GM21381 (cell line): ENCODE results near the gene AMFR.

Experiments used
- ATAC-seq: cut with Tn5 transposase; IDR thresholded peaks from one replicate; pipeline ENCODE4 v1.9.1; 2021; ENCODE audit warnings: mild to moderate bottlenecking, moderate library complexity; ENCODE audit not compliant: unreplicated experiment

The AMFR gene

DNA sequence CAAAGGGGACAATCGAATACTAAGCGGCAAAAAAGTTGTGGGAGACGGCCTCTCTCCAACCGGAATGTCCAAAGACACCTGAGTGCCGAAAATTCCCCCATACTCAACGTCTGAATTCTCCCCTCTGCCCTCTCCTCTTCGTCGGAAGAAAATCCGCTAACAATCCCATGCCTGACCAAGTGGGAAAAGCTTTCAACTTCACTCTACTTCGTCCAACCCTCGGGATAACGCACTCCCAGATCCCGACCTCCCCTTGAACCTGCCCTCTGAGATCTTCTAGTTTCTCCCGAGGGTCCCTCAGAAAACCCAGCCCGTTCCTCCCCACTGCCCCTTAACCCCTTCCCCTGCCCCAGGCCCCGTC lies 961 bp downstream of the AMFR start:
- ATAC-seq, result no peak

- no peak for ATAC-seq
Observed at GRCh38 chr16:56423584-56424403, 1.6 kb downstream of the AMFR start.

DNA sequence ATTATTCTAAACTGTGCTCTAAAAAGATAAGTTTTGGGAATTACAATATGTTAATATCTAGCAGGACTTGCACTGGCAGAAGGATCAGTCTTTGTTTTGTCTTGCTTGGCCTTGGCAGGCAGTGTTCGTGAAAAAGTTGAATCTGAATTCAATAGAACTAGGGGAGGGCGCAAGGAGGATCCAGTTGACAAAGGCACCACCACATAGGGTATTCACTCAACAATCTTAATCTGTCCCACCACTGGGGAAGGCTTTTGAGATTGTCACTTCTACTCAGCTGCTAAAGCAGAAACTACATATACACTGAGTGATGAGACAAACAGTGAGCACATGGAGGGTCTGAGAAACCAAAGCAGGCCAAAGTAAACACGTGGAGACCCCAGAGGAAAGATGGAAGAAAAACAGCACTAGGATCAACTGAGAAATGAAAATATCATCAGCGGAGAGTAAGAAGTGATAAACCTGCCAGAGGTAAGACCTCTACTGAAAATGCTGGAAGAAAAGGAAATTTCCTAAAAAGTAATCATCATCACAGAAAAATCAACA lies 2.4 kb downstream of the AMFR start:
- no peak for ATAC-seq

- no peak for ATAC-seq
Observed at GRCh38 chr16:56421976-56422669, 3.2 kb downstream of the AMFR start.

DNA sequence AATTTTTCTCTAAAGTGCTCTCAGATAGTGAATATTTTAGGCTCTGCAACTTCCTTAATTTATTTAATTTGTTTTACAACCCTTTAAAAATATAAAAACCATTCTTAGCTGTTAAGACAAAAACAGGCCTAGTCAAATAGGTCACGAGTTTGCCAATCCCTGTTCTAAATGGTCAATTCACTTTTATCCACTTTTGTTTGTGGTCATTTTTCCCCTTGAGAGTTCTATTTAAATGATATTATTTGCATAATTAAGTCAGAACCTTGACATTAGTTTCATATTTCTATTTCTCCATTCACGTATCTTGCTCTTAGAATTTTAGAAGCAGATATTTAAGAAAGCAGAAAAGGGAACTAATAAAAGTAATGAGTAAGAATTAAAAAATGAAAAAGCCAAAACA lies 4.0 kb downstream of the AMFR start:
- ATAC-seq, result no peak

- ATAC-seq, result no peak
Observed at GRCh38 chr16:56420613-56421012, 4.7 kb downstream of the AMFR start.

DNA sequence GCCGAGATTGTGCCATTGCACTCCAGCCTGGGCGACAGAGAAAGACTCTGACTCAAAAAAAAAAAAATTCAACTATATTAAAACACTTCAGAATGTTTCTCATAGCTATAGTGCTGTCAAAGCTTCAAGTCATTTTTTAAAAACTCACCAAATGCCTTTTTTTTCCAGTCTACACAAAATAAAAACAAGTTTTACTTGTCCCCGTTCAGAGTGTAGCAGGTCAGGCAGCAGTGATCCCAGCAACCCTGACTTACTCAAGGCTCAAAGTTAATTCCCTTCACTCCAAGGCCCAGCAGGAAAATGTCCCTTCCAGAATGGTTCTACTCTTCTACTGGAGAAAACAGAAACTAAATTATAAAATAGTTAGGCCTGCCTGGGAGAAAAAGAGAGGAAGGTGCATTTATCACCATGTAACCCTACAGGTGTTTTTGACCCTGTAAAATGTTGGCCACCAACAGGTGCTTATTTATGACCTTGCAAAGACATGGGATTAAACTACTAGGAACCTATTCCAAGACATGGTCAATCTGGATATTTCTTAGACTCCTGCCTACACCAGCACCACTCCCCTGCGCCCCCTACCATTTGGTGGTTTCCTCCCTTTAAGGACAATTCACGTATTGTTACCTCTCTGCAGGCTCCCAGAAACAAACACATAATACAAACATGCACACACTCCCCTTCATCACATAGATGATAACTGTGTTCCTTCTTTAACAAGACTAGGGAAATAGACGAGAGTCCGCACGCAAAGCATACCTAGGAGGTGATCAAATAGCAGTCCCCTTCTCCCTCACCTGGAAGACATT lies 5.4 kb downstream of the AMFR start:
- no peak for ATAC-seq

DNA sequence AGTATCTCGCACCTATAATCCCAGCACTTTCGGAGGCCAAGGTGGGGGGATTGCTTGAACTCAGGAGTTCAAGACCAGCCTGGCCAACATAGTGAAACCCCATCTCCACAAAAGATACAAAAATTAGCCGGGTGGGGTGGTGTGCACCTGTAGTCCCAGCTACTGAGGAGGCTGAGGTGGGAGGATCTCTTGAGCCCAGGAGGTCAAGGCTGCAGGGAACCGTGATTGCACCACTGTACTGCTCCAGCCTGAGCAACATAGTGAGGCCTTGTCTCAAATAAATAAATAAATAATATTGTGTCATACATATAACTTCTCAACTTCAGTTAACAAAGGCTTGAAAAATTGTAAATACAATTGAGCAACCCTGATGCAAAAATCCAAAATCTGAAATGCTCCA lies 8.2 kb downstream of the AMFR start:
- ATAC-seq, result no peak

- no peak for ATAC-seq
Observed at GRCh38 chr16:56415875-56416274, 9.5 kb downstream of the AMFR start.

GRCh38 chr16:56414366-56414765 lies 11.0 kb downstream of the AMFR start:
- ATAC-seq, result no peak

DNA sequence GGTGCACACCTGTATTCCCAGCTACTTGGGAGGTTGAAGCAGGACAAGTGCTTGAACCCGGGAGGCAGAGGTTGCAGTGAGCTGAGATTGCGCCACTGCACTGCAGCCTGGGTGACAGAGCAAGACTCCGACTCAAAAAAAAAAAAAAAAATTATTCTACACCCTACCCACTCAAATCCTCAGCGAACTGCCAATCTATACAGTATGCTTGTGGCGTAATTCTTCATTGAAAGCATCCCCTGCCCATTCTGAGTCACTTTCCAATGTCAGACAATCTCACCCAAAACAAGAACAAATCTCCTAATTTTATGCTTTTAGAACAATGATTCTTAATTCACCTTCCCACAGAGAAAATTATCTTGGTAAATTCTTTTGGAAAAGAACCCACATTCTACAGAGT lies 12.0 kb downstream of the AMFR start:
- ATAC-seq, result no peak

DNA sequence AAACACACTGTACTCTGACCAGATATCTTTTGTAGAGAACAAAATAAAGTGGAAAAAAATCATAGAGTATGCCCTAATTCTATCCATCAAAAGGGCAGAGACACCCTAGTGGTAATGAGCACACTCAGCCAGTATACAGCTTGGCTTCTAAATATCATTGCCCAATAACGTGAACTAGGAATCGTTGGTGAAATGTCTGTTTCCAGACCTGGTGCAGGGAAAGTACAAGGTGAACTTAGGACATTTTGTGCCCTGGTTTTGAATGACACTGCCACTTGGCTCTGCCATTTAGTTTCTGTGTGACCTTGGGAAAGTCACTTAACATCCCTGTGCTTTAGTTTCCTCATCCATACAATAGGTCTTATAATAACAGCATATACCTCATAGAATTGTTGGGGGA lies 13.7 kb downstream of the AMFR start:
- ATAC-seq, result no peak

GRCh38 chr16:56411123-56411522 lies 14.2 kb downstream of the AMFR start:
- ATAC-seq, result no peak

GRCh38 chr16:56409195-56409594 lies 16.1 kb downstream of the AMFR start:
- no peak for ATAC-seq

GRCh38 chr16:56408379-56409098 lies 16.8 kb downstream of the AMFR start:
- no peak for ATAC-seq

GRCh38 chr16:56405977-56406672 lies 19.2 kb downstream of the AMFR start:
- no peak for ATAC-seq

DNA sequence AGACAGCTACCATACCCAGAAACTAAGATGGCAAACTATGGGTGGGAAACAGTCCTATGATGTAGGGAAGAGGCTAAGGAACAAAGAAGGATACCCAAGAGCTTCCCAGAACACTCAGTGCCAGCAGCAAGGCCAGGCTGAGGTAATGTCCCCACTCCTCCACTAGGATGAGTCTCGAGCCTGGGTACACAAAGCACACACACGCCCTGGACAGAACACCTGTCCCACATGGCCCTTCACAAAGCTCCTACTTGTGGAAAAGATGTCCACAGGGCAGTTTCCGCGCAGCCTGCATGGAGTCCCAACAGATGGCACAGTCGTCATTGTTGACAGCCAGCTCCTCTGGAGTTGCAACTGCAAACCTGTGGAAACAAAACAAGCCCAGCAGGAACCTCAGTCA lies 23.9 kb downstream of the AMFR start:
- no peak for ATAC-seq

- no peak for ATAC-seq
Observed at GRCh38 chr16:56400458-56400857, 24.9 kb downstream of the AMFR start.

- no peak for ATAC-seq
Observed at GRCh38 chr16:56399486-56399885, 25.9 kb downstream of the AMFR start.

DNA sequence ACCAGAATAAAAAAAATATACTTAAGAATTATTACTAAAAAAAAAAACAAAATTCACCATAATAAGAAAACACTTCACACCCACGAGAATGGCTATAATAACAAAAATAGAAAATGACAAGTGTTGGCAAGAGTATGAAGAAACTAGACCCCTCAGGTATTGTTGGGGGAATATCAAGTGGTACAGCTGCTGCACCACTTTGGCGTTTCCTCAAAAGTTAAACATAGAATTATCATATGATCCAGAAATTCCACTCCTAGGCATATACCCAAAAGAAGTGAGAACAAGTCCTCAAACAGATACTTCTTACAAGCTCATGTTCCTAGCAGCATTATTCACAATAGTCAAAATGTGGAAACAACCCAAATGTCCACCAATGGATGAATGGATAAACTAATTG lies 26.3 kb downstream of the AMFR start:
- ATAC-seq, result no peak
